Measurements from ENCODE around the gene CTPS1. TPM values are rescaled to one million over a fixed set of nuclear protein-coding genes. Genes with fewer than 3 reads are reported as not detected.

CTPS1 gene
- total RNA-seq, 4 donors from 2014 or later, result 9.5 to 24.3 (median 14.7) TPM

DNA sequence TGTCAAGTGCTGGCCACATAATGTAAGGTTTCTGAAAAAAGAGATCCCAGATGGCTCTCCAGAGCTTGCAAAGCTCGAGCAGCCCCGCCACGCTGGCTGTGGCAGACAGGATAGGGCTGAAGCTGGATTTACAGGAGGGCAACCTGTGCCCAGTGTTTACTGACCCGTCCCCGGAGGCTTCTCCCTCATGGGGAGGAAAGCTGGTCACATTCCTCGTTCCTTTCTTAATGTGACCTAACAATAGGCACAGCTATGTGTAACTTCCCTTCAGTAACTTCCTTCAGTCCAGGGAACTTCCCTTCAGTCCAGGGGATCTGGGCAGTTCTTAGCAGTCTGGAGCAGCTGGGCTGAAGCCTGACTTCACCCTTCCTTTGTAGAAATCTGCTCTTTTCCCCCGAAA lies 34.3 kb downstream of the CTPS1 start:
- Histone ChIP-seq H3K27ac (peak overlapping the region in 1 of 4 donors; percentile 25), H3K4me1 (no peaks in the 10 kb centered on the region), H3K27me3 (no peaks in the 10 kb centered on the region), H3K36me3 (peaks cover 0 to 38% of the 10 kb centered on the region in 2 donors), H3K4me3 (no peak overlapping the region), H3K9me3 (no peaks in the 10 kb centered on the region)
- peak; percentile 42 to 47 for ATAC-seq
- no peak for DNase-seq
- in situ Hi-C loops (cut with MboI; ENCODE audit: low sequenced_read_pairs in 4 of 4), result no loop called here
- TF ChIP-seq, protein P1, sequence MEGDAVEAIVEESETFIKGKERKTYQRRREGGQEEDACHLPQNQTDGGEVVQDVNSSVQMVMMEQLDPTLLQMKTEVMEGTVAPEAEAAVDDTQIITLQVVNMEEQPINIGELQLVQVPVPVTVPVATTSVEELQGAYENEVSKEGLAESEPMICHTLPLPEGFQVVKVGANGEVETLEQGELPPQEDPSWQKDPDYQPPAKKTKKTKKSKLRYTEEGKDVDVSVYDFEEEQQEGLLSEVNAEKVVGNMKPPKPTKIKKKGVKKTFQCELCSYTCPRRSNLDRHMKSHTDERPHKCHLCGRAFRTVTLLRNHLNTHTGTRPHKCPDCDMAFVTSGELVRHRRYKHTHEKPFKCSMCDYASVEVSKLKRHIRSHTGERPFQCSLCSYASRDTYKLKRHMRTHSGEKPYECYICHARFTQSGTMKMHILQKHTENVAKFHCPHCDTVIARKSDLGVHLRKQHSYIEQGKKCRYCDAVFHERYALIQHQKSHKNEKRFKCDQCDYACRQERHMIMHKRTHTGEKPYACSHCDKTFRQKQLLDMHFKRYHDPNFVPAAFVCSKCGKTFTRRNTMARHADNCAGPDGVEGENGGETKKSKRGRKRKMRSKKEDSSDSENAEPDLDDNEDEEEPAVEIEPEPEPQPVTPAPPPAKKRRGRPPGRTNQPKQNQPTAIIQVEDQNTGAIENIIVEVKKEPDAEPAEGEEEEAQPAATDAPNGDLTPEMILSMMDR (IDR thresholded peaks at IDR 0.05 in 4 of 5, conservative IDR thresholded peaks at IDR 0.05 in 1 of 5), result no peak
- intact Hi-C loops (cut with DNase I; ENCODE audit: low total_unique reads), result no loop called here

DNA sequence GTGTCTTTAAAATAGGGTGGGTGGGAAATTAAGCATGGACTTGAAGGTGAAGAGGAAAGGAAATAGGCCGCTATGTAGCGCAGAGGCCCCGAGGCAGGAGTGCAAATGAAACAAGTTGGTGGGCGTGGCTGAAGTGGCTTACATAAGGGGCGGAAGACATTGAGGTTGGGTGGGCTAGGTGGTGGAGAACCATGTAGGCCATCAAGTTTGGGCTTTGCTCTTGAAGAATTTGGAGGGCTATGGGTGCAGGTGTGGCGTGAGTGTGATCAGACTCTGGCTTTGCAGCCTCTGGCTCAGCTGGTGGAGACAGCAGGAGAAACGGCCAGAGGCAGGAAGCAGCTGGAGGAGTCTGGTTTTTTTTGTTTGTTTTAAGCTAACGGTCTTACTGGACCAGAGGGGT lies 35.4 kb downstream of the CTPS1 start:
- Histone ChIP-seq H3K36me3 (peaks cover 0 to 27% of the 10 kb centered on the region in 2 donors), H3K27ac (no peak overlapping the region), H3K9me3 (no peaks in the 10 kb centered on the region), H3K4me1 (no peaks in the 10 kb centered on the region), H3K27me3 (no peaks in the 10 kb centered on the region), H3K4me3 (no peak overlapping the region)
- intact Hi-C loops (cut with DNase I; ENCODE audit: low total_unique reads) (no loop called here), in situ Hi-C loops (cut with MboI; ENCODE audit: low sequenced_read_pairs in 4 of 4) (no loop called here)
- TF ChIP-seq, protein P1 (IDR thresholded peaks at IDR 0.05 in 4 of 5, conservative IDR thresholded peaks at IDR 0.05 in 1 of 5), result no peak
- no peak for TF ChIP-seq POLR2A (IDR thresholded peaks at IDR 0.05)
- DNase-seq (no peak), ATAC-seq (no peak)

DNA sequence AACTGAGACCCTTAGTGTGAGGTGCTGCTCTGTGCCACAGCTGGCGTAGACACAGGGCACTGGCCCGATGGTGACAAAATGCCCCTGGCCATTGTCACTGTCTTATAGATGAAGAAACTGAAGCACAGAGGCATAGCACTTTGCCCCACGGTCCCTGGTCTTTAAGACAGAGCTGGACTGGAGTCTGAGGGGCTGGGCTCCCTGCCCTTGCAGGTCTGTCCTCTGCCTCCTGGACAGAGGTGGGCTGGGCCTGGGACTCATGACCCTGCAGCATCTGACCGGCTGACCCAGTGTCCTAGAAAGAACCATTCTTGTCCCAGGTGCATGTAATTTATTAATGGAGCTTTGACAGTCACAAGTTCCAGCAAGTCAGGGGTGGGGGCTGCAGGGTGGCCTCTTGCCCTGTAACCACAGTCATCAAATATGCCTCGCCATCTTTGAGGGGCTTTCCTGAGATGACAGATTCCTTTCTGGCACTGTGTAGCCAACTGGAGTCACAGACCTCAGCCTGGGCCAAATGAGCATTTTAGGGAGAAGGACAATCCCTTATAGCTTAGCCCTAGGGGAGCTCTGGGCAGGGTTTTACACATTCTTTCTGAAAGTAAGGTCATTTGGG lies 35.9 kb downstream of the CTPS1 start:
- TF ChIP-seq, protein P1 (IDR thresholded peaks at IDR 0.05 in 4 of 5, conservative IDR thresholded peaks at IDR 0.05 in 1 of 5), result no peak
- no peak for TF ChIP-seq POLR2A (IDR thresholded peaks at IDR 0.05)
- no peak for ATAC-seq
- no peak overlapping the region for H3K27ac ChIP-seq
- no peaks in the 10 kb centered on the region for H3K4me1 ChIP-seq
- no peak overlapping the region for H3K4me3 ChIP-seq
- peaks cover 0 to 22% of the 10 kb centered on the region in 2 donors for H3K36me3 ChIP-seq
- in situ Hi-C loops (cut with MboI; ENCODE audit: low sequenced_read_pairs in 4 of 4) (no loop called here), intact Hi-C loops (cut with DNase I; ENCODE audit: low total_unique reads) (no loop called here)
- no peaks in the 10 kb centered on the region for H3K9me3 ChIP-seq
- H3K27me3 ChIP-seq, result no peaks in the 10 kb centered on the region
- DNase-seq, result no peak

DNA sequence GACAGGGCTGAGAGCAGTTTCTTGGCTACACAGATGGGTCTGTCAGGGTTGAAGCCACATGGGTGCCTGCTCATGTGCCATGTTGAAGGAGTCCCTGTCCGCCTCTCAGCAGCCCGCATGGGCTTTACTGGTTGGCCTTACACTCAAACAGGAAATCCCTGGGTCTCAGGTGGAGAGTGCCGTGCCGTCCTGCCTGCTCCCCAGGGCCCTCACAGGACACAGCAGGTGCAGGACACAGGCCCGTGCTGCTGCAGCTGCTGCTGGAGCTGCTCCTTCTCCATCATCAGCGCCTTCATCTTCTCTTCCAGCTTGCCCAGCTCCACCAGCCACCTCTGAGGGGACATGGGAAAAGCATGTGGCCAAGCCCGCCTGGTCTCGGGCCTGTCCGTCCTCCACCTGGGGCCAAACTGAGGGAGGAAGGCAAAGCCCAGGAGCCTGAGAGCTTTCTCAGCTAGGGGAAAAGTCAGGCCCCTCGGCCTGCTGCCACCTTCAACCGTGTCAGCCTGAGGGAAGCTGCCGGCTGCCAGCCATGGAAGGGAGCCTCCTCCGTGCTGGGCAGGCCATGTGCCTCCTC lies 36.5 kb downstream of the CTPS1 start:
- no peak for TF ChIP-seq POLR2A (IDR thresholded peaks at IDR 0.05)
- TF ChIP-seq, protein P1 (IDR thresholded peaks at IDR 0.05 in 4 of 5, conservative IDR thresholded peaks at IDR 0.05 in 1 of 5), result no peak
- Histone ChIP-seq H3K27me3 (no peaks in the 10 kb centered on the region), H3K9me3 (no peaks in the 10 kb centered on the region), H3K4me3 (no peak overlapping the region), H3K4me1 (no peaks in the 10 kb centered on the region), H3K27ac (no peak overlapping the region), H3K36me3 (peaks cover 0 to 16% of the 10 kb centered on the region in 2 donors)
- DNase-seq (no peak), ATAC-seq (no peak)
- in situ Hi-C loops (cut with MboI; ENCODE audit: low sequenced_read_pairs in 4 of 4), result no loop called here
- intact Hi-C loops (cut with DNase I; ENCODE audit: low total_unique reads), result no loop called here

All from gastrocnemius medialis (tissue), 4 donors.